HEK293 (cell line): Measurements from ENCODE around the gene LRBA.

ENCODE experiments used
- CTCF ChIP-seq: fragments of 450-650 bp; formaldehyde crosslinking; IDR thresholded peaks from 2 replicates; pipeline ENCODE4 v1.5.1; 2016; ENCODE audit warnings: missing biosample characterization, missing genetic modification characterization
- HOXA7 ChIP-seq: sonication (generic); formaldehyde crosslinking; IDR thresholded peaks from 2 replicates; pipeline ENCODE4 v1.8.1; 2022; ENCODE audit warnings: missing genetic modification reagents, borderline replicate concordance
- REST ChIP-seq: fragments of 450-650 bp; formaldehyde crosslinking; IDR thresholded peaks from 2 replicates; pipeline ENCODE4 v1.5.1; 2016; ENCODE audit warnings: missing biosample characterization, missing genetic modification characterization
- ZNF132 ChIP-seq: fragments of 450-650 bp; formaldehyde crosslinking; IDR thresholded peaks from 2 replicates; pipeline ENCODE4 v1.5.1; 2017; ENCODE audit warnings: missing biosample characterization, missing genetic modification characterization, borderline replicate concordance
- ZNF133 ChIP-seq: fragments of 450-650 bp; formaldehyde crosslinking; IDR thresholded peaks from 2 replicates; pipeline ENCODE4 v1.5.1; 2016; ENCODE audit warnings: missing biosample characterization, missing genetic modification characterization
- ZNF19 ChIP-seq: fragments of 450-650 bp; formaldehyde crosslinking; IDR thresholded peaks from 2 replicates; pipeline ENCODE4; 2016; ENCODE audit warnings: missing biosample characterization, missing genetic modification characterization, low read depth
- ZNF391 ChIP-seq: fragments of 450-650 bp; formaldehyde crosslinking; IDR thresholded peaks from 2 replicates; pipeline ENCODE4 v1.5.1; 2016; ENCODE audit warnings: low read depth, missing biosample characterization, missing genetic modification characterization, borderline replicate concordance
- ZNF473 ChIP-seq: fragments of 450-650 bp; formaldehyde crosslinking; IDR thresholded peaks from 2 replicates; pipeline ENCODE4 v1.5.1; 2017; ENCODE audit warnings: missing biosample characterization, missing genetic modification characterization
- ZNF521 ChIP-seq: fragments of 450-650 bp; formaldehyde crosslinking; IDR thresholded peaks from 2 replicates; pipeline ENCODE4 v1.5.1; 2017; ENCODE audit warnings: missing biosample characterization, mild to moderate bottlenecking, missing genetic modification characterization
- TF ChIP-seq, protein P1 (sequence below): fragments of 450-650 bp; formaldehyde crosslinking; IDR thresholded peaks from 2 replicates; pipeline ENCODE4 v1.5.1; 2017; ENCODE audit warnings: missing biosample characterization, missing genetic modification characterization

- no peak for TF ChIP-seq HOXA7 (CRISPR knock-in tag)
- no peak for TF ChIP-seq CTCF (tag by site-specific recombination)
- TF ChIP-seq ZNF391, result no peak
- TF ChIP-seq, protein P1, sequence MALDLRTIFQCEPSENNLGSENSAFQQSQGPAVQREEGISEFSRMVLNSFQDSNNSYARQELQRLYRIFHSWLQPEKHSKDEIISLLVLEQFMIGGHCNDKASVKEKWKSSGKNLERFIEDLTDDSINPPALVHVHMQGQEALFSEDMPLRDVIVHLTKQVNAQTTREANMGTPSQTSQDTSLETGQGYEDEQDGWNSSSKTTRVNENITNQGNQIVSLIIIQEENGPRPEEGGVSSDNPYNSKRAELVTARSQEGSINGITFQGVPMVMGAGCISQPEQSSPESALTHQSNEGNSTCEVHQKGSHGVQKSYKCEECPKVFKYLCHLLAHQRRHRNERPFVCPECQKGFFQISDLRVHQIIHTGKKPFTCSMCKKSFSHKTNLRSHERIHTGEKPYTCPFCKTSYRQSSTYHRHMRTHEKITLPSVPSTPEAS, result no peak
- TF ChIP-seq ZNF132, result no peak
- no peak for TF ChIP-seq ZNF473
- no peak for TF ChIP-seq ZNF521
- no peak for TF ChIP-seq ZNF19
- no peak for TF ChIP-seq ZNF133 (tag by site-specific recombination)
- TF ChIP-seq REST, result no peak
Measured at GRCh38 chr4:150379454-150379853, 635.6 kb downstream of the LRBA start.
